HG02973 (cell line): Measurements from ENCODE around the gene MEGF11.
"Not testable (repeated sequence)": the region's sequence is repeated elsewhere in the genome, so short reads cannot be mapped to it uniquely, and the experiment has no call there.

Source experiments
- ATAC-seq: cut with Tn5 transposase; IDR thresholded peaks from one replicate; pipeline ENCODE4 v1.9.1; 2021; ENCODE audit warnings: moderate library complexity; ENCODE audit not compliant: unreplicated experiment

MEGF11 gene

GRCh38 chr15:65869954-65870871, 383.3 kb downstream of the MEGF11 start:
- ATAC-seq: no peak

GRCh38 chr15:65869126-65869953, 384.2 kb downstream of the MEGF11 start, which contains the start of gene RAB11A:
TSS of gene RAB11A (plus strand) at chr15:65869491. CDS start at chr15:65869586, 95 bp downstream.
- peak; percentile 84 for ATAC-seq

- ATAC-seq: no peak
Observed at GRCh38 chr15:65868546-65869125, 384.9 kb downstream of the MEGF11 start.

GRCh38 chr15:65867933-65868332, 385.6 kb downstream of the MEGF11 start:
- ATAC-seq: not testable (repeated sequence)

- ATAC-seq: no peak
Observed at GRCh38 chr15:65867244-65867643, 386.3 kb downstream of the MEGF11 start.

- no peak for ATAC-seq
Observed at GRCh38 chr15:65863106-65863505, 390.4 kb downstream of the MEGF11 start.

- peak; percentile 87 for ATAC-seq
Observed at GRCh38 chr15:65862682-65863081, 390.9 kb downstream of the MEGF11 start.

- no peak for ATAC-seq
Observed at GRCh38 chr15:65857718-65858402, 395.7 kb downstream of the MEGF11 start.

GRCh38 chr15:65856821-65857455, 396.6 kb downstream of the MEGF11 start:
- ATAC-seq: no peak

GRCh38 chr15:65851981-65852380, 401.6 kb downstream of the MEGF11 start:
- ATAC-seq: no peak

GRCh38 chr15:65847989-65848388, 405.6 kb downstream of the MEGF11 start:
- no peak for ATAC-seq

GRCh38 chr15:65845826-65846519, 407.6 kb downstream of the MEGF11 start:
- ATAC-seq: no peak
